HepG2 (cell line): ENCODE results near the gene SCYL1. TPM values are rescaled to one million over a fixed set of nuclear protein-coding genes. Genes with fewer than 3 reads are reported as not detected.

Experiments
- ATAC-seq: fragments of 200-7000 bp; cut with Tn5 transposase; 3 replicates; pipeline ENCODE4 v1.9.1; 2020; ENCODE audit warnings: mild to moderate bottlenecking, moderate library complexity
- BruUV-seq: library from RNA; stranded (reverse); fragments of 400-500 nt; replicated peaks from 2 replicates; lab custom pipeline; 2021; lab: Mats Ljungman, UMichigan
- CTCF ChIA-PET: fragments of 300-600 bp; formaldehyde crosslinking; extraction: SDS; loops from one replicate; lab custom pipeline; 2021; ENCODE audit warnings: low total read pairs, inconsistent platforms, low intra/inter-chr PET ratio; lab: Yijun Ruan, JAX
- POLR2A ChIA-PET: fragments of 350-600 bp; sonication (Branson Sonifier 250); formaldehyde crosslinking; loops from one replicate; lab custom pipeline; 2020; ENCODE audit warnings: antibody characterized with exemption, inconsistent platforms; lab: Yijun Ruan, JAX
- DNase-seq: peaks from one replicate; pipeline ENCODE4 v3.0.0-alpha.2; 2015; ENCODE audit warnings: low spot score
- FAIRE-seq: peaks from 3 replicates; lab custom pipeline; 2011; peaks lifted over from hg19 to GRCh38; lab: Jason Lieb, UNC
- H2AFZ ChIP-seq: one replicate; pipeline ENCODE4 v1.6.1; 2011; ENCODE audit warnings: low read length, inconsistent platforms
- H3K27ac ChIP-seq: fragments of 300-600 bp; 3 replicates; pipeline ENCODE4 v1.8.0; 2011; ENCODE audit warnings: mixed run types, mild to moderate bottlenecking, mixed read lengths, low read length, inconsistent platforms; ENCODE audit not compliant: insufficient read depth; ENCODE audit errors: extremely low read length
- H3K27me3 ChIP-seq, 2 experiments: fragments of 200-600 bp in 1 of 2; 2 replicates in 1 of 2; 3 replicates in 1 of 2; pipeline versions ENCODE4 v1.6.0 to v1.8.0; 2011; ENCODE audit warnings: low read length in 2 of 2, mild to moderate bottlenecking in 2 of 2, moderate library complexity in 2 of 2, inconsistent platforms in 1 of 2; ENCODE audit not compliant: insufficient read depth in 2 of 2, control insufficient read depth in 1 of 2
- H3K36me3 ChIP-seq, 2 experiments: fragments of 200-600 bp in 1 of 2; replicated peaks in 1 of 2; 2 replicates in 1 of 2; 3 replicates in 1 of 2; pipeline versions ENCODE4 v1.5.1 to v1.8.0; 2011; ENCODE audit warnings: low read length in 2 of 2, inconsistent platforms in 1 of 2; ENCODE audit not compliant: insufficient read depth in 2 of 2, control insufficient read depth in 1 of 2
- H3K4me1 ChIP-seq: 2 replicates; pipeline ENCODE4 v1.5.1; 2012; ENCODE audit warnings: low read length, inconsistent platforms; ENCODE audit not compliant: insufficient read depth
- H3K4me2 ChIP-seq: 2 replicates; pipeline ENCODE4 v1.6.0; 2011; ENCODE audit warnings: low read depth, low read length, inconsistent platforms
- H3K4me3 ChIP-seq, 3 experiments: fragments of 200-600 bp in 1 of 3; sonication (generic), shearing (Covaris generic) in 1 of 3; replicated peaks in 1 of 3; 2 replicates each; pipeline ENCODE4 v1.5.1; 2011 to 2016; ENCODE audit warnings: low read length in 3 of 3, inconsistent platforms in 2 of 3, low read depth in 2 of 3, mild to moderate bottlenecking in 2 of 3, control low read depth in 1 of 3, mixed read lengths in 1 of 3; ENCODE audit not compliant: insufficient read depth in 1 of 3
- H3K79me2 ChIP-seq: one replicate; pipeline ENCODE4 v1.6.1; 2011; ENCODE audit warnings: low read length, inconsistent platforms; ENCODE audit not compliant: insufficient read depth
- H3K9ac ChIP-seq: 2 replicates; pipeline ENCODE4 v1.6.0; 2011; ENCODE audit warnings: mild to moderate bottlenecking, low read depth, low read length, inconsistent platforms; ENCODE audit not compliant: insufficient read depth
- H3K9me3 ChIP-seq: 2 replicates; pipeline ENCODE4 v1.5.1; 2012; ENCODE audit warnings: mild to moderate bottlenecking, low read length
- H4K20me1 ChIP-seq: 2 replicates; pipeline ENCODE4 v1.6.0; 2011; ENCODE audit warnings: inconsistent platforms, mild to moderate bottlenecking, low read length, moderate library complexity; ENCODE audit not compliant: insufficient read depth
- CBX5 ChIP-seq: sonication (generic); formaldehyde crosslinking; IDR thresholded peaks from 2 replicates; pipeline ENCODE4 v1.4.0; 2020; ENCODE audit warnings: missing genetic modification reagents, borderline replicate concordance
- GATA4 ChIP-seq: sonication (generic); IDR thresholded peaks from 2 replicates; pipeline ENCODE4 v1.6.1; 2016; ENCODE audit warnings: antibody characterized with exemption, low read depth, borderline replicate concordance
- GPN1 ChIP-seq: sonication (generic); formaldehyde crosslinking; IDR thresholded peaks from 2 replicates; pipeline ENCODE4 v1.5.1; 2020; ENCODE audit warnings: missing genetic modification reagents, borderline replicate concordance
- GZF1 ChIP-seq: sonication (generic); formaldehyde crosslinking; IDR thresholded peaks from 2 replicates; pipeline ENCODE4 v1.5.1; 2020; ENCODE audit warnings: mild to moderate bottlenecking, missing genetic modification reagents
- HNRNPUL1 ChIP-seq: fragments of 200-400 bp; formaldehyde crosslinking; IDR thresholded peaks from 2 replicates; pipeline ENCODE4 v1.6.1; 2017; ENCODE audit warnings: low read depth, mild to moderate bottlenecking, low read length, moderate library complexity
- HOXA9 ChIP-seq: sonication (generic); formaldehyde crosslinking; IDR thresholded peaks from 2 replicates; pipeline ENCODE4 v1.8.1; 2022; ENCODE audit warnings: missing genetic modification reagents, mild to moderate bottlenecking, moderate library complexity, borderline replicate concordance
- NRL ChIP-seq: sonication (generic); formaldehyde crosslinking; IDR thresholded peaks from 2 replicates; pipeline ENCODE4 v1.5.0; 2020; ENCODE audit warnings: missing genetic modification reagents, mild to moderate bottlenecking, moderate library complexity, borderline replicate concordance
- SATB2 ChIP-seq: sonication (generic); formaldehyde crosslinking; IDR thresholded peaks from 2 replicates; pipeline ENCODE4 v1.5.0; 2020; ENCODE audit warnings: missing genetic modification reagents
- SOX13 ChIP-seq, 3 experiments: fragments of 450-650 bp in 1 of 3; sonication (generic) in 1 of 3; formaldehyde crosslinking in 1 of 3; IDR thresholded peaks in 2 of 3; conservative IDR thresholded peaks in 1 of 3; 2 replicates each; pipeline versions ENCODE4 v1.5.0 to v1.6.1; 2016 to 2020; ENCODE audit warnings: antibody characterized with exemption in 1 of 3, mild to moderate bottlenecking in 1 of 3, missing compliant biosample characterization in 1 of 3, missing genetic modification reagents in 1 of 3, moderate library complexity in 1 of 3
- SRSF9 ChIP-seq: fragments of 200-400 bp; formaldehyde crosslinking; IDR thresholded peaks from 2 replicates; pipeline ENCODE4 v1.6.1; 2018; ENCODE audit warnings: borderline replicate concordance, mild to moderate bottlenecking, low read depth, low read length; ENCODE audit not compliant: insufficient read depth, poor library complexity, severe bottlenecking
- TRIM22 ChIP-seq: fragments of 450-650 bp; IDR thresholded peaks from 2 replicates; pipeline ENCODE4 v1.6.1; 2017
- ZBTB8A ChIP-seq: sonication (generic); formaldehyde crosslinking; IDR thresholded peaks from 2 replicates; pipeline ENCODE4 v1.4.0; 2020; ENCODE audit warnings: mild to moderate bottlenecking, low read depth, missing genetic modification reagents, borderline replicate concordance
- ZNF839 ChIP-seq: sonication (generic); formaldehyde crosslinking; IDR thresholded peaks from 2 replicates; pipeline ENCODE4 v1.4.0; 2020; ENCODE audit warnings: missing genetic modification reagents, mild to moderate bottlenecking, borderline replicate concordance
- ZSCAN31 ChIP-seq: sonication (generic); formaldehyde crosslinking; IDR thresholded peaks from 2 replicates; pipeline ENCODE4 v1.5.0; 2020; ENCODE audit warnings: low read depth, mild to moderate bottlenecking, missing genetic modification reagents
- WGBS: methylation state at CpG from one replicate; pipeline ENCODE4 v1.1.6; 2017; ENCODE audit warnings: low lambda C conversion rate; 5-methylcytosine and 5-hydroxymethylcytosine counted together
- in situ Hi-C: cut with HindIII; loops from 2 replicates; pipeline ENCODE4 v1.10.0; 2017; ENCODE audit warnings: low pct_unique_long_range_greater_than_20kb; ENCODE audit not compliant: extremely low pct_ligation_motif_present
- intact Hi-C: fragments of 100-400 bp; cut with micrococcal nuclease; formaldehyde crosslinking; loops from one replicate; pipeline ENCODE4 v1.10.0; 2022; ENCODE audit not compliant: unreplicated experiment
- polyA plus RNA-seq, 8 experiments: library from polyadenylated mRNA; depleted of rRNA in 3 of 8; stranded (reverse) in 7 of 8; unstranded in 1 of 8; fragments of >200 nt; fragmentation: Illumina TruSeq in 4 of 8; extraction: Trizol in 4 of 8; gene quantifications; 2 replicates each; pipeline versions ENCODE4 v1.2.1 to v1.2.3, GENCODE V29; 2011 to 2016; ENCODE audit warnings: low read depth in 4 of 8, missing spikeins in 1 of 8, mixed read lengths in 1 of 8; ENCODE audit not compliant: insufficient read depth in 1 of 8
- total RNA-seq, 5 experiments: library from RNA; depleted of rRNA; stranded (reverse); fragments of >200 nt; fragmentation: Illumina TruSeq; extraction: Trizol; gene quantifications; 2 replicates each; pipeline ENCODE4 v1.2.3, GENCODE V29; 2016; ENCODE audit warnings: low read depth in 1 of 5

Gene SCYL1
- total and polyA plus RNA-seq, 2 of the 13 experiments (the other 11 are each of a cell fraction or from before 2014, with no cell fraction given), result 65.9 to 103 TPM

GRCh38 chr11:65565624-65566453 is 41.0 kb downstream of the SCYL1 start:
- H3K27me3 ChIP-seq, result no peaks in the 10 kb centered on the region; a peak in 1 of 5 replicates
- CTCF ChIA-PET, result no interaction called here
- H3K4me1 ChIP-seq, result peaks cover 42% of the 10 kb centered on the region
- DNase-seq (no peak), ATAC-seq (no peak), FAIRE-seq (no peak)
- POLR2A ChIA-PET, result interaction anchor here (0.6 kb wide), 1 partner anchor 17 kb away, joined by 3 read pairs; no protein-coding TSS in a partner anchor
- no peak overlapping the region for H2AFZ ChIP-seq
- no TSS peak for BruUV-seq
- TF ChIP-seq ZNF839 (no peak), CBX5 (no peak), HNRNPUL1 (no peak), HOXA9 (CRISPR knock-in tag) (no peak), NRL (CRISPR knock-in tag) (no peak), GATA4 (no peak), GPN1 (CRISPR knock-in tag) (no peak), GZF1 (CRISPR knock-in tag) (no peak), ZSCAN31 (CRISPR knock-in tag) (no peak), ZBTB8A (CRISPR knock-in tag) (no peak), SATB2 (CRISPR knock-in tag) (no peak), SOX13 (IDR thresholded peaks at IDR 0.05) (no peak), SOX13 (CRISPR knock-in tag; conservative IDR thresholded peaks at IDR 0.05 in 1 of 2, IDR thresholded peaks at IDR 0.05 in 1 of 2) (no peak), SRSF9 (no peak), TRIM22 (no peak)
- no peaks in the 10 kb centered on the region; the same call in 1 of the 2 replicates for H4K20me1 ChIP-seq
- peaks cover 11% of the 10 kb centered on the region for H3K79me2 ChIP-seq
- no peak overlapping the region for H3K27ac ChIP-seq
- WGBS, result 91% methylated on average over 7 of the region's 7 CpGs
- H3K9me3 ChIP-seq, result no peaks in the 10 kb centered on the region
- no peak overlapping the region for H3K4me2 ChIP-seq
- H3K4me3 ChIP-seq, result no peak overlapping the region
- no peaks in the 10 kb centered on the region for H3K36me3 ChIP-seq
- intact Hi-C loops (no loop called here), in situ Hi-C loops (no loop called here)
- no peak overlapping the region for H3K9ac ChIP-seq
